Parathyroid adenoma (tissue), 2 donors: ENCODE measurements around the gene ZNF148.

Experiments
- H2AFZ ChIP-seq: fragments of 300-600 bp; sonication (generic); one replicate; pipeline ENCODE4 v1.7.0; 2017; ENCODE audit warnings: antibody characterized with exemption, mild to moderate bottlenecking
- H3K27ac ChIP-seq: fragments of 300-600 bp; sonication (generic); one replicate; pipeline ENCODE4 v1.7.0; 2017
- H3K27me3 ChIP-seq: fragments of 300-600 bp; sonication (generic); one replicate; pipeline ENCODE4 v1.7.0; 2017; ENCODE audit warnings: low read length; ENCODE audit not compliant: control insufficient read depth, insufficient read depth
- H3K36me3 ChIP-seq: fragments of 300-600 bp; sonication (generic); one replicate; pipeline ENCODE4 v1.7.0; 2017; ENCODE audit warnings: low read length; ENCODE audit not compliant: control insufficient read depth, insufficient read depth
- H3K4me1 ChIP-seq: fragments of 300-600 bp; sonication (generic); one replicate; pipeline ENCODE4 v1.7.0; 2017; ENCODE audit warnings: control low read depth
- H3K4me2 ChIP-seq: fragments of 300-600 bp; sonication (generic); one replicate; pipeline ENCODE4 v1.7.0; 2017; ENCODE audit warnings: low read length
- H3K4me3 ChIP-seq: fragments of 300-600 bp; sonication (generic); one replicate; pipeline ENCODE4 v1.7.0; 2017; ENCODE audit warnings: low read depth, low read length
- H3K79me2 ChIP-seq: fragments of 300-600 bp; sonication (generic); one replicate; pipeline ENCODE4 v1.7.0; 2017; ENCODE audit warnings: control low read depth
- H3K9ac ChIP-seq: fragments of 300-600 bp; sonication (generic); one replicate; pipeline ENCODE4 v1.7.0; 2017; ENCODE audit warnings: mild to moderate bottlenecking
- H3K9me3 ChIP-seq: fragments of 300-600 bp; sonication (generic); one replicate; pipeline ENCODE4 v1.7.0; 2017; ENCODE audit warnings: low read length; ENCODE audit not compliant: control insufficient read depth
- CTCF ChIP-seq: fragments of 300-600 bp; sonication (generic); IDR thresholded peaks from one replicate; pipeline ENCODE4 v1.7.0; 2017; ENCODE audit warnings: antibody characterized with exemption, mild to moderate bottlenecking
- donor health status: primary hyperparathyroidism.

ZNF148 gene

DNA sequence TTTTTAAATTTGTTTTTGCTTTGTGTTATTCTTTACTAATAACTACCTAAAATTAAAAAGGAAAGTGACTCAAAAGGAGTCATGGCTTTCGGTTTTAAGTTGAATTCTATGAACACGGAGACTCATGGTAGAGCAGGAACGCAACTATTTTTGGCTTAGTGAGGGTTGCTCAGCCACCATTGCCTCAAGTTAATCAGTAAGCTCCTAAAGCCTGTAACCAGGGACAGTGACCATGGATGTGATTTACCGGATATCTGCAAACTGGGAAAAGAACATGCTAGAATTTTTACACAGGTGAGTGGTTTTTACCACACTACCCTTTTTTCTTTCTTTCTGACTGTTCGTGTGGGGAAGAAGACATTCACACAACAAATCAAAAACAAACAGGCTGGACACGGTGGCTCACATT is 174.4 kb downstream of the ZNF148 start:
- Histone ChIP-seq H3K9ac (no peak overlapping the region), H3K4me1 (peaks cover 1% of the 10 kb centered on the region), H3K4me3 (no peak overlapping the region), H3K79me2 (peaks cover 5% of the 10 kb centered on the region), H3K27ac (no peak overlapping the region), H3K27me3 (no peaks in the 10 kb centered on the region), H3K9me3 (no peaks in the 10 kb centered on the region), H3K4me2 (no peak overlapping the region), H3K36me3 (no peaks in the 10 kb centered on the region), H2AFZ (no peak overlapping the region)
- TF ChIP-seq CTCF = no peak

DNA sequence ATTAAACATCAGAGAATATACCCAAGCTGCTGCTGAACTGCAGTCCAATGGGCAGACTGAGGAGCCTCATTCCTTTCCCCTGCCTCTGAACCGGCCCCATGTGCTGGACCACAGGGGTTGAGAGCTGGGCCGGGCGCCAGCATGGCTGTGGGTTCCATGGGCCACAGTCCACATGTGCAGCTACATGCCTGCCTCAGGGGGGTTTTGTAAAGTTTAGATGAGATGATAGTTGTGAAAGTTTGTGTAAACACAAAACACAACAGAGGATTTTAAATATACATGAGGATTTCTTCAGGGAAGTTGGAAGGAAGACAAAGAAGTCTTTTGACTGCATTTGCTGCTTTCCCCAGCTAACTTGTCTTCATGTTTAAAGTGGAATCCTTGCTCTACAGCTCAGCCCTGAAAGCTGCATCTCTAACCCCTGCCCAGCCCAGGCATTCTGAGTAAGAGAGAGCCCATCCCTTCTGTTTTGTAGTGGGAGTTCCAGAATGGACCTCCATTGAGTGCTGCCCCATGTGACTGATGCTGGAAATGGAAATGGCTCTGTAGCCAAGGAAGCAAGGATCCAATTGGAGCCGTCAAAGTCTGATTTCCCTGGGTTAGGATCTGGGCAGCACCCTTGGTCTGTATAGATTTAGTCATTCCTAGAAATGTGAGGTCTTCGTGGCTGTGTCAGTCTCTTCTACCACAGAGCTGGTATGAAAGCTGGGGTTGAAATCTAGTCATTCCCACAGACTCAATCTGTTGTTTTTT is 180.1 kb downstream of the ZNF148 start:
- Histone ChIP-seq H3K27me3 (no peaks in the 10 kb centered on the region), H3K9ac (no peak overlapping the region), H3K4me1 (peaks cover 9% of the 10 kb centered on the region), H3K36me3 (no peaks in the 10 kb centered on the region), H3K9me3 (no peaks in the 10 kb centered on the region), H3K27ac (no peak overlapping the region), H3K4me3 (no peak overlapping the region), H3K4me2 (no peak overlapping the region), H2AFZ (no peak overlapping the region), H3K79me2 (no peaks in the 10 kb centered on the region)
- no peak for TF ChIP-seq CTCF

DNA sequence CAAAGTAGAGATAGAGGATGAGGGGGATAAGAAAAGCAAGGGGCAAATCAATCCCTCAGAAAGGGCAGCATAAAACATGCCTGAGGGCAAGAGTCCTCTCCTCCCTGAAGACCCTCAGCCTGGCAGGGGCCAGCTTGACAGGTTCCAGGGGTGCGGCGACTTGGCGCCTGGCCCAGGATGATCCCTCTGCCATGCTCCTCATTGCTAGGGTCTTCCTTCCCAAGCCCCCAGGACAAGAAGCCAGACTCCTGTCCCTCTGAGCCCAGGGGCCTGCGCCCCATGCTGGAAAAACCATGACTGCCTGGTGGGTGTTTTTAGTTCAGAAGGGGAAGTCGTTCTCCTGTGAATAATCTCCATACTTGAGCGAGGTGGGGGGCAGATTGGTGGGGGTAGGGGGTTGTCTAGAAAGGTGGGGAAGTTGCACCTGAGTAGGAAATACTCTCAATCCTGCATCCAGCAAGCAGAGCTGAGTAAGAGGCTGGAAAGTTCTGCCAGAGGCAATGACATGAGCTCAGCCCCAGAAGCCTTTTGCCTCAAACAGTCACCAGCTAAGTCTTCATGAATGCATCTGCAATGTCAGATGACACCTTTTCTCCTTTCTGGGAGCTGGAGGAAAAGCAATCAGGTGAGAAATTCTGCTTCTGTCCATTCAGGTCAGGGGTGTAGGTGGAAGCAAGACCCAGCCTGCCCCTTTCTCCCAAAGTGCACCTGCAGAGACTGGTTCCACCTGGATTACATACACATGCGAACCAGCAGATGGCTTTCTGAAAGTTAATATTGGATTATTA is 180.9 kb downstream of the ZNF148 start:
- no peaks in the 10 kb centered on the region for H3K27me3 ChIP-seq
- H3K79me2 ChIP-seq = no peaks in the 10 kb centered on the region
- no peak overlapping the region for H3K27ac ChIP-seq
- H2AFZ ChIP-seq = no peak overlapping the region
- H3K4me1 ChIP-seq = peaks cover 9% of the 10 kb centered on the region
- H3K36me3 ChIP-seq = no peaks in the 10 kb centered on the region
- TF ChIP-seq CTCF = no peak
- H3K9me3 ChIP-seq = no peaks in the 10 kb centered on the region
- H3K4me3 ChIP-seq = no peak overlapping the region
- H3K4me2 ChIP-seq = no peak overlapping the region
- no peak overlapping the region for H3K9ac ChIP-seq

- H3K36me3 ChIP-seq = no peaks in the 10 kb centered on the region
- peaks cover 9% of the 10 kb centered on the region for H3K4me1 ChIP-seq
- no peak overlapping the region for H2AFZ ChIP-seq
- no peaks in the 10 kb centered on the region for H3K79me2 ChIP-seq
- no peaks in the 10 kb centered on the region for H3K27me3 ChIP-seq
- no peak for TF ChIP-seq CTCF
- no peaks in the 10 kb centered on the region for H3K9me3 ChIP-seq
- no peak overlapping the region for H3K27ac ChIP-seq
- H3K4me3 ChIP-seq = no peak overlapping the region
- H3K9ac ChIP-seq = no peak overlapping the region
- no peak overlapping the region for H3K4me2 ChIP-seq
These were observed 182.7 kb downstream of the ZNF148 start for GRCh38 chr3:125192190-125193035.
